ENCODE results near the gene MFSD12.
"Not testable (repeated sequence)": the region's sequence is repeated elsewhere in the genome, so short reads cannot be mapped to it uniquely, and the experiment has no call there.

MFSD12 gene

GRCh38 chr19:3584036-3584802 lies 26.8 kb upstream of the MFSD12 start:
- DNase-seq = not testable (repeated sequence)

DNA sequence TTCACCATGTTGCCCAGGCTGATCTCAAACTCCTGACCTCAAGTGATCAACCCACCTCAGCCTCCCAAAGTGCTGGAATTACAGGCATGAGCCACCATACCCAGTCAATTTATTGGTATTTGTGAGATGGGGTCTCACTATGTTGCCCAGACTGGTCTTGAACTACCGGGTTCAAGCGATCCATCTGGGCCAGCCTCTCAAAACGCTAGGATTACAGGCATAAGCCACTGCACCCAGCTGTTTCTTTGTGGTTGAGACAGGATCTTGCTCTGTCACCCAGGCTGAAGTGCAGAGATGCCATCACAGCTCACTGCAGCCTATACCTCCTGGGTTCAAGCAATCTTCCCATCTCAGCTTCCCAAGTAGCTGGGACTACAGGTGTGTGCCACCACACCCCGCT lies 24.4 kb upstream of the MFSD12 start:
- not testable (repeated sequence) for DNase-seq

- no peak for DNase-seq
Observed at GRCh38 chr19:3580156-3580934, 23.0 kb upstream of the MFSD12 start.

DNA sequence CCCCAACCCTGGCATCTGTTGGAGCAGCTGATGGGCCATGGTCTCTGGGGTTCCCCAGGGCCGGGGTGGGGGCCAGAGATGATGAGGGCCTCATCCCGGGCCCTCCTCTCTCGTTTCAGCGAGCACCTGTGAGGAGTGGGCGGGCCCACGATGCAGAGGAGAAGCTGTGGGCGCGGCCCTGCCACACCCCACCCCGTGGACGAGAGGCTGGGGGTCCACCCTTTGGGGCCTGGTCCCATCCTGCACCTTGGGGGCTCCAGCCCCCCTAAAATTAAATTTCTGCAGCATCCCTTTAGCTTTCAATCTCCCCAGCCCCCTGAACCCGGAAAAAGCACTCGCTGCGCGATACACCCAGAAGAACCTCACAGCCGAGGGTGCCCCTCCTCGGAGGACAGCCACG lies 21.0 kb upstream of the MFSD12 start:
- DNase-seq = no peak

DNA sequence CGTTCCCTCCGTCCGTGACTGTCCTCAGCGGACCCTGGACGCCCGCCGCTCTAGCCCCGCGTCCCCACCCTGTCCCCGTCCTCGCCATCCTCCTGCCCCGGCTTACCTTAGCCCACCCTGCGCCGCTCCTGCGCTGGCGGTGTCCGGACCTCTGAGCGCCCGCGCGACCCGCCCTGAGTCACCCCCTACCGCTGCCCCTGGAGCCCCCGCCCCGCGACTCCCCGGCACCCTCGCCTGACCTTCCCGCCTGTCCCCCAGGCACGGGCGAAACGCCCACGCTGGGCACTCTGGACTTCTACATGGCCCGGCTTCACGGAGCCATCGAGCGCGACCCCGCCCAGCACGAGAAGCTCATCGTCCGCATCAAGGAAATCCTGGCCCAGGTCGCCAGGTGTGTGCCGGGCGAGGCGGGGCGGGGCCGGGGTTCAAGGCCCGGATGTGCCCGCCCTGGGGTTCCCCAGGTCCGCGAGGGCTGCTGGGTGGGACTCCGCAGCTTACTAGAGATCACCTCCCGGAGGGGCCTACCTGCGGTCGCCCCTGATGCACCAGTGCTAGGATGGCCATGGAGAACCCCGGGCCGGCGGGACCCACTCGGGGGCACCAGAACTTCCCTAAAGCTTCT lies 20.4 kb upstream of the MFSD12 start:
- no peak for DNase-seq

- DNase-seq = no peak
Observed at GRCh38 chr19:3576696-3577443, 19.5 kb upstream of the MFSD12 start.

- no peak for DNase-seq
Observed at GRCh38 chr19:3575949-3576673, 18.7 kb upstream of the MFSD12 start.

DNA sequence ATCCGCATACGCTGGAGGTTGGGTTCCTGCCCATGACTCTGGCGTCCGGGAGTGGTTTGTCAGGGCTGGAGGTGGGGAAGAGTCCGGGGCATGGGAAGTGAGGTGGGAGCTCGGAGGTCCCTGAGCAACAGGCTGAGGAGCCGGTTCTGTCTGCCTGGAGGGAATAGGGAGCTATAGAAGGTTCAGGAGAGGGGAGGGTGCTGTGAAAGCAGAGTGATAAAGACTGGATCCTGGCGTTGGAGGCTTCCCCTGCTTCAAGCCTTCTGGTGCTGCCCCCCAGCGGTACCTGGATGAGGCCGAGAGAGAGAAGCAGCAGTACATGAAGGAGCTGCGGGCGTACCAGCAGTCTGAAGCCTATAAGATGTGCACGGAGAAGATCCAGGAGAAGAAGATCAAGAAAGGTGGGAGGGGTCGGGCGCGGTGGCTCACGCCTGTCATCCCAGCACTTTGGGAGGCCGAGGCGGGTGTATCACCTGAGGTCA lies 17.9 kb upstream of the MFSD12 start:
- no peak for DNase-seq

- DNase-seq = peak; percentile 75
Observed at GRCh38 chr19:3573858-3574637, 16.7 kb upstream of the MFSD12 start.

DNA sequence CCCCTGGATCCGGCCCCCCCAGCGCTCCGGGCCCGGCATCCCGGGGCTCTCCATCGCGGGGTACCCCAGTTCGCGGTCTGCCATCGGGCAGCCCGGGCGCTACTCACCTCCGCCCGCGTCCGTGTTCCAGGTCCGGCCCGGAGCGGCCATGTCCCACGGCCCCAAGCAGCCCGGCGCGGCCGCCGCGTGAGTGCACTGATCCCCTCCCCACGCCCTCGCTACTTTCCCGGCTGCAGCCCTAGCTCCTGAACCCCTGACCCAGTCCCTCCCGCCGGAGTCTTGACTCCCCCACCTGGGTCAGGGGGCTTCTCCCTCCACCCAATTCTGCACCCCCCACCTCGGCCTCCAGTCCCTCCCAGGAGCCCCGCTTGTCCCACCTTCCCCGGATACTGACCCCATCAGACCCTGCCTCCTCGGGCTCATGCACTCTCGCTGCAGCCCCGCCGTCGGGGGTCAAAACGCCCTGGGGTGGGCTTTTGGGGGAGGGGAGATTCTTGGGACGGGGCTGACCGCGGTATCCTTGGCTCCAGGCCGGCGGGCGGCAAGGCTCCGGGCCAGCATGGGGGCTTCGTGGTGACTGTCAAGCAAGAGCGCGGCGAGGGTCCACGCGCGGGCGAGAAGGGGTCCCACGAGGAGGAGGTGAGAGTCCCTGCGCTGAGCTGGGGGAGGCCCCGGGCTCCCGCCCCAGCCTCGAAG lies 15.9 kb upstream of the MFSD12 start:
- DNase-seq = no peak

GRCh38 chr19:3572855-3573161 lies 15.4 kb upstream of the MFSD12 start, which contains the start of gene HMG20B:
TSS of gene HMG20B (plus strand) at chr19:3572944. CDS start at chr19:3573310, 366 bp downstream.
- DNase-seq = no peak

GRCh38 chr19:3572132-3572854 lies 14.9 kb upstream of the MFSD12 start:
- peak; percentile 99 for DNase-seq

GRCh38 chr19:3570606-3571011 lies 13.2 kb upstream of the MFSD12 start:
- no peak for DNase-seq

DNA sequence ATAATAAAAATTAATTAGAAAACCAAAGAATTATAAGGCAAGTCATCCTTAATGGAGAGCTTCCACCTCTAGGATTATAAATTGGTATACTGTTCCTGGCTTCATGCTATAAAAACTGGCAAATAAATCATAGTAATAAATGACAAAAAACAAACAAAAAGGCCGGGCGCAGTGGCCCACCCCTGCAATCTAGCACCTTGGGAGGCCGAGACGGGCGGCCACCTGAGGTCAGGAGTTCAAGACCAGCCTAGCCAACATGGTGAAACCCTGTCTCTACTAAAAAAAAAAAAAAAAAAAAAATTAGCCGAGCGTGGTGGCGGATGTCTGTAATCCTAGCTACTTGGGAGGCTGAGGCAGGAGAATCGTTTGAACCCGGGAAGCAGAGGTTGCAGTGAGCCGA lies 12.7 kb upstream of the MFSD12 start:
- DNase-seq = not testable (repeated sequence)

DNA sequence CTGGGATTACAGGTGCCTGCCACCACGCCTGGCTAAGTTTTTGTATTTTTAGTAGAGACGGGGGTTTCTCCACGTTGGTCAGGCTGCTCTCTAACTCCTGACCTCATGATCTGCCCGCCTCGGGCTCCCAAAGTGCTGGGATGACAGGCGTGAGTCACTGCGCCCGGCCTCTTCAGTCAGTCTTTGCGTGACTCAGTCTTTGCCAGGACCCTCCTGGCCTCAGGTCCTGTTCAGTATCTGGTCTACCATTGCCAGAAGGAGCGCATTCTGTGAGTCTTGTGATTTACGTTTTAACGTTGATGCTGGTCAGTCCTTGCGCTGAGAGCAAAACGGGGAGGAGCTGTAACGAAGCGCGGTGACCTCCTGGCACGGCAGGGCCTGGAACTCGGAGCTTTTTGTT lies 7.8 kb upstream of the MFSD12 start:
- no peak for DNase-seq

DNA sequence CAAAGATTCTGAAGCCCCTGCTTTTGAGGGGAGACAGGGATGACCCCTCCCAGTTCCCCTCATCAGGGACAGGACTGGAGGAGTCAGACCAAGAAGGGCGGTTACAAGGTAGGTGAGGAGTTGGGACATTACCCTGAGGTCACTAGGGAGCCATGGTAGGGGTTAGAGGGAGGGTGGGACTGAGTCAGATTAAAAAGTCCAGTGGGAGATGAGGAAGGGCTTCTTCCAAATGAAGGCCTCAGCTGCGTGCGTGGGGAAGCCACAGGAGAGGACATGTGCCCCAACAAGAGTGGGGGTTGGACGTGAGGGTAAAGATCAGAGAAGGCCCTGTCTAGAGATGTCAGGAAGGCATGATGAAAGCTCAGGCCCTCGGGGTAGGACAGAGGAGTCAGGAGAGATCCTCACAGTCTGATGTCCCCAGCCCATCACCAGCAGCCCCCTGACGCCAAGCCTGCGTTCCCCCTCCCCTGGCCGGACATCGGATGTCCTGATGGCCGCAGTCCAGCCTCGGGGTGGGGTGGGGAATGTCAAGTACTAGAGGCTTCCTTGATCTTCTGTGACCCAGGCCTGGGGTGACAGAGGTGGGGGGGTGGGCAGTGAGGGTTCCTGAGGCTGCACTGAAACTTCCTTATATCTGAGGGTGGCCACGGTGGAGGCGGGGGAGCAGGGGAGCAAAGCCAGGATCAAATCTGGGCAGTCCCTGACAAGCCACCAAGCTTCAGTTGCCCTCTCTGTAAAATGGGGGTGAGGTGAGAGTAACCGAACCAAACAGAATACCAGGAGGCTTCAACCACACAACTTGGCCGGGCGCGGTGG lies 6.5 kb upstream of the MFSD12 start:
- no peak for DNase-seq

DNA sequence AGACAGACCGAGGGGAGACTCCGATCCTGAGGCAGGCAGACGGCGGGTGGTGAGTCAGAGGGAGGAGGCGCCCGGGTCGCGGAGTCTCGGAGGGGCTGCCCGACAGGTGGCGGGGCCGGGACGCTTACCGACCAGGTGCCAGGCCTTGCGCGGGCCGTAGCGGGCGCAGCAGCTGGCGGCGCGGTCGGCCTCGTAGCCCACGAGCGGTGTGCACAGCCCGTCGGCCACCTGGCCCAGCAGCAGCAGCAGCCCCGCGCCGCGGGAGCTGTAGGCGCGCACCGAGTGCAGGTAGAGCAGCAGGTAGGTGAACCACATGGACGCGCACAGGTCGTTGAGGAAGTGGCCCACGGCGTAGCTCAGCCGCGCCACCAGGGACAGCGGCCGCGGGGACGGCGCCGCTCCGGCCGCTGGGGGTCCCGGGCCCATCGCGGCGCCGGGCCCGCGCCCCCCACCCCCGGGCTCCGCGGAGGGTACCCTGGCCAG lies 367 bp downstream of the MFSD12 start:
- DNase-seq = no peak

DNA sequence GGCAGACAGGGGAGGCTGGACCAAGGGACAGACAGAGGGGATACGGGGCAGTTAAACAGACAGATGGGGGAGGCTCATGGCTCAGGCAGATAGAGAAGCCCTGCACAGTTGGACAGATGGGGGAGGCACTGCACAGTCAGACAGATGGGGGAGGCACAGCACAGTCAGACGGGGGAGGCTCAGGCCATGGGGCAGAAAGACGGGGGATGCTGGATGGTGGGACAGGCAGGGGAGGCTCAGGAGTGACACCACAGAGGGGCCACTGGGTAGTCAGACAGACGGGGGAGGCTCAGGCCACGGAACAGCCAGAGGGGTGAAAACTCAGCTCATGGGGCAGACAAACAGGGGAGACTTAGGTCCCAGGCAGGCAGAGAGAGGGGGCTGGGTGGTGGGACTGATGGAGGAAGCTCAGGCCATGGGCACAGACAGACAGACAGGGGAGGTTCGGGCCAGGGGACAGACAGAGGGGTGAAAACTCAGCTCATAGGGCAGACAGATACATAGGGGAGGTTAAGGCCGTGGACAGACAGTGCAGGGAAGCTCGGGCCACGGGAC lies 886 bp downstream of the MFSD12 start:
- no peak for DNase-seq

All from NCI-H1092 (cell line).